GM21717 (cell line): ENCODE measurements around the gene ANKRD63.

Experiments used
- ATAC-seq: cut with Tn5 transposase; IDR thresholded peaks from one replicate; pipeline ENCODE4 v1.9.1; 2021; ENCODE audit warnings: mild to moderate bottlenecking, moderate library complexity; ENCODE audit not compliant: unreplicated experiment

Gene ANKRD63

DNA sequence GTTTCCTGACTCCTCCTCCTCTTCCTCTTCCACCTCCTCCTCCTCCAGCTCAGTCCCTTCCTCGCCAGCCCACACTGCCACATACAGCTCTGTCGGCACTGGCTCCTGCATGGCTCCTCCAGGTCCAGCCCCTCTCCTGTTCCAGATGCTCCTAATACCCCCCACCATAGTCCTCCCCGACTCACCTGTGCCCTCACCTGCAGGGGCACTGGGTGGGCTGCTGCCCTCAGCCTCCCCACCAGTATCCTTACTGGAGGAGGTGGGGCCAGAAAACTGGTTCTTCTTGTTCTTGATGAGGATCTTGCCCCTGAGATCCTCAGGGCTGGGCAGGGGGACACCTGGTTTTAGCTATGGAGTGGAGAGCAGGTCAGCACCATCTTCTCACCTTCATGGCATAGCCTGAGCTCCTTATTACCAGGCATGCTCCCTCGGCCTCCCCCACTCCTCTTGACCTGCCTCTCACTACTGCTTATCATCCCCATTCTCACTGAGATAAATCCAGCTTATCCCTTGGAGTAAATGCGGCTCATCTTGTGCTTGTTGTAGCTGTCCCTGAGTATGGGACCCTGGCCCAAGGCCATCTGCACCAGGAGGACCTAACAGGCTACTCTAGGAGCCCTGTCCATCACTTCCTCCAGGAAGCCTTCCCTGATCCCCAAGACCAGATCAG is 13.8 kb upstream of the ANKRD63 start:
- no peak for ATAC-seq

DNA sequence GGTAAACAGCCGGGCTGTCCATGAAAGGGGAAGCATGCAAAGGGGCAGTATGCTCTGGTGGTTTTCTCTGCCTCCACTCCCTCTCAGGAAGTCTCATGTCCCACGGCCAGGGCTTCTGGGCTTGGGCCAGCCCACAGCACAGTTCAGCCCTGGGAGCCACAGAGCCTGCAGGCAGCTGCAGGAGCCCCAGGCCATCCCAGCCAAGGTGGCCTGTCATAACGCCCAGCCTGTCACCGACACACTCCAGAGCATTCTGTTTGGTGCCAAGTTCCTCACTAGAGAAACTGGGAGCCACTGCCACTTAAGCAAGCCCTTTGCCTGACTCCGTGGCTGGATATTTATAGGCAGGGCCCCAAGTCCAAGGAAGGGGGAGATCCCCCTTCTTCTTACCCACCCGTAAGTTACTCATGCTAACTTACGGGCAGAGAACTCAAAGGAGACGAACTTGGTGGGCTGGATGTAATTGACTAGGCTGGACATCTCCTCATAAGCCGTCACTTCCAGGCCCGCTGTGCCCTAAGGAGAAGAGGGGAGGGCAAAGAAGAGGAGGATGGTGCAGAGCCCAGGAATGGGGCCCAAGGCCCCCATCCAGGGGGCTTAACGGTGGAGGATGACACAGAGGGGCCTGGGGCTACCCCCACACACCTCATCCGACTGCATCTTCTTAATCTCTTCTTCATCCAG is 13.2 kb upstream of the ANKRD63 start:
- ATAC-seq = no peak

DNA sequence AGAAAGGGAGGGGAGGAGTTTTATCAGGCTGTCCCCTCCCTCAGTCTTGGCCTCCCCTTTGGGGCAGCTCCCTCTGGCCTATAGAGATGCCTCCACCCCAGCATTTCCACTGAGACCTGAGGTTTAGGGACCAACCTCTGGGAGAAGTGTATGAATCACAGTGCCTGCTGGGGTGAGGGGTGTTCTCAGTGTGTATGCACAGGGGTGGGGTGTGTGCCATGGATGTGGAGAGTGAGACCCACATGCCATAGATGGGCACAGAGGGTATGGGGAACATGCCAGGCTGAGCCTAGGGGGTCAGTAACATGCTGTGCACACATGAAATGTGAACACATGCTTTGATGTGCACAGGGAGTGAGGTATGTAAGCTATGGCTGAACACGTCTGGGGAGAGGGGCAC is 12.4 kb upstream of the ANKRD63 start:
- no peak for ATAC-seq

DNA sequence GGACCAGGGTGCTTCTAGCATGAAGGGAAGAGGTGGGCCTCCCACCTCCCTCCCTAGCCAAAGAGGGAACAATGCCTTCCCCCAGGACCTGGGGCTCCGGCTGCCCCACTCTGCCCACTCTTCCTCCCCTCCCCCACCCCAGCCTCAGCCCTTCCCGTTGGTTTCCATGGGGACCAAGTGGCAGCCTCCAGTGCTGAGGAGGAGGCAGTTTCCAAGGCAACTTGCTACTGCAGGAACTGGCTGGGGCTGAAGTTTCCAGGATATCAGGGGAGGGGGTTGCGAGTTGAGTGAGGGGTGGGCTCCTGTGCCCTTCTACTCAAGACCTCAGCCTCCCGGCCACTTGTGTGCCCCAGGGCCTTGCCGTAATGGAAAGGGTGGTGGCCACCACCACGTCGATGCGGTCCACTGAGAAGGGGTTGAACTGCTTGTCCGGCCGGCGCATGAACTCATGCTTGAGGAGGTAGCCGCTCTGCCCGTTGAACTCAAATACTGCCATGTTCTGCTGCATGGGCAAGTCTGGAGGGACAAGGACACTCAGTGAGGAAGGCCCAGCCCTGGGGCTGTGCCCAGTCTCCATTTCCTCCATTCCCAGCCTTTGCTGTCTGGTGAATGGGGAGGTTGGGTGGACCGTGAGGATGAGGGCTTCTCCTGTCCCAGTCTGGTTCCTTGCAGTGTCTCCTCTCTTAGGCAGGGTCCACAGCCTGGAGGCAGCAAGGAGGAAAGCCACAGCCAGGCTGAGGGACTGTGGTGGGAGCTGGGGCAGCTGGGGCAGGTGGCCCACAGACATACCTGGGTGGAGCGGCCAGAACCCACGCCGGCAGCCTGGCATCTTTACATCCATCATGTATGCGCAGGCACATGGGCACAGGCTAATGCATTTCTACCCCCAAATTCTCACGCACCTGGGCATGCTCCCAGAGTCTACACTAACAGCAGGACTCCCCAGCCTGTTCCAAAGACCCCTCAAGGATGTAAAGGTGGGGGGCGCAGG is 11.3 kb upstream of the ANKRD63 start:
- ATAC-seq = no peak

DNA sequence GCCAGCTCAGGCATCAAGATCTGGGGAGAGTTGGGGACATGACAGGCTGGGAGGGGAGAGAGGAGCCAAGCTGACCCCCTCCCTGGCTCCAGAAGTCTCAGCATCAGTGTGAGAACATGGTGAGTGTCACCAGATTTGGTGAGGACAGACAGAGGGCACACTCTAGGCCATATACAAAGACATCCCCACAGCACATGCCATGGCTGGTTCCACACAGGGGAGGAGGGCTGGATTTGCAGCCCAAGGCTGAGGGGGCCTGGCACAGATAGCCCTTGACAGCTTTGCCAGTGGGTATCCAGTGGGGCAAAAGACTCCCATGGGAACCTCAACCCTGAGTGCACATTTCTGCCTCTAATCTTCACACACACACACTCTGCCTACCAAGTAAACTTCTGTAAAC is 10.1 kb upstream of the ANKRD63 start:
- ATAC-seq = no peak

DNA sequence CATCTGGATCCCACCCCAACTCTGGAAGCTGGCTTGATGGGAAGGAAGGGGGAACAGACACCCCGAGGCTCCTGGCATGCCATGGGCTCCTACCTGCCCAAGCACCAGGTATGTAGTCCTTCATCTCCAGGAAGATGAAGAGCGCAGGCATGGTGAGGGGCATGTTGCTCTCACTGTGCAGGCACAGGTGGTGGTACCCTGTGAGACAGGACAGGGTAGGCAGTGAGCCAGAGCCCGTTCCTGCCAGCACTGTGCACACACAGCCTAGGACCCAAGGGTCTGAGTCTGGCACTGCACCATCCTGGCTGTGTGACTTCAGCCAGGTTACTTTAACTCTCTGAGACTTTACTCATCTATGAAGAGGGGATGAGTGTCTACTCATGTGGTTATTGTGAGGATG is 9.4 kb upstream of the ANKRD63 start:
- ATAC-seq = no peak

DNA sequence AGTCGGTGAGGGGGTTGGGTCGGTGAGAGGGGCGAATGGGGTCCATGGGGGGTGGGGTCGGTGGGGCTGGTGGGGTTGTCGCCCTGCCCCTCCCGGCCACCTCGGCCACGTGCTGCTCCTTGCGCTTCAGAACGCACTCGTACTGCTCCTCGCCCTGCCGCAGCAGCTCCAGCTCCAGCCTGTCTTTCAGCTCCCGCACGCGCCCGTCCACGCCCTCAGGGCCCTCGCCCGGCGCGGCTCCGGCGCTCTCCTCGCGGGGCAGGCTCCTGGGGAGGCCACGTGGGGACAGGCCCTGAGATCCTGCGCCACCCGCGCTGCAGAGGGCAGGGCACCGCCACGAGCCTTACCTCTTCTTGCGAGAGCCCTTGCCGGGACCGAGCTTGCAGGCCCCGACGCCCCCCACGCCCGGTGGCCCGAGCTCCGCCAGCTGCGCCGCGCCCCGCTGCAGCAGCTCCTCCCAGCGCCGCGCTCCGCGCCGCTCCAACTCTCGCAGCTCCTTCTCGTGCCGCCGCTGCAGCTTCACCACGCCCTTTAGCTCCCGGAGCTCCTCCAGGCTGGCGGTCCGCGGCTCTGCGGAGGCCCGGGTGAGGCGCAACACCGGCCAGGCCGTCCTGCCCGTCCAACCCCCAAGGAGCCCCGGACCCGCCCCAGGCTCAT is 8.2 kb upstream of the ANKRD63 start:
- ATAC-seq = no peak

DNA sequence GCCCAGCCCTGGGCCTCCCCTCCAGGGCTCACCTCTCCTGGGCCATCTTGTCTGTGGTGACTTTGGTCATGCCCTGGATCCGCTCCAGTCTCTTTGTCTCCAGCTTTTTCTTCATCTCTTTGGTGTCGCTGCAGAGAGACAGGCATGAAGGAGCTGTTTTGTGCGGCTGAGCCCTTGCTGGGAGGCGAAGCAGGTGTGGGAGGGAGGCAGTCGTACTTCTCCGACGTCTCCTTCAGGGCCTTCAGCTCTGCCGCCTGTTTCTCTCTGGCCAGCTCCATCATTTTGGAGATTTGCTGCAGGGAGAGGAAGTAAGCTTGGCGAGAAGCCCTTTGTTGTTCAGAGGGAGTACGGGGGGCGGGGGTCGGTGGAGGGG is 7.7 kb upstream of the ANKRD63 start:
- no peak for ATAC-seq

DNA sequence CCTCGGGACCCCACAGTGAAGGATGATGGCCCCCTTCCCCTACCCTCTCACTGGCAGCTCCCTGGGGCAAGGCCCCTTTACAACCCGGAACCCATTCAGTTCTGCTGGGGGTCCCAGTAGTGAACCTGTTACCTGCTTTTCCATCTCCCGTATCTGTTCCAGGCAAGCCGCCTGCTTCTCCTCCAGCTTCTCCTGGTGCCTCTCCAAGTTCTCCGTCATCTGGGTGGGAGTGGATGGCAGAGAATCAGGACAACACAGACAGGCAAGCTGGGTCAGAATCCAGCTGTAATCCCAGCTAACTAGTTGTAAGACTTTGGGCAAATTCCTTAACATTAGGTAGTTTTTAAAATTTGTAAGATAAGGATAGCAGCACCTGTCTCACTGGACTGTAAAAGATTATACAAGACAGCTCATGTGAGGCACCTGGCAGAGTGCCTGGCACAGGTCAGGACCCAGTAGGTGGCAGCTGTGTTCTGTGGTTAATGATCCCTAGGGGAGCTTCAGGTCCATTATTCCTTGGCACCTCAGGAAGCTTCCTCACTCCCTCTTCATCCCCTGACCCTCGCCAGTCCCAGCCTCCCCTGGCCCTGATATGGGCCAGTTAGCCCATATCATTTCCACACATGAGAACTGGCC is 6.4 kb upstream of the ANKRD63 start:
- no peak for ATAC-seq

DNA sequence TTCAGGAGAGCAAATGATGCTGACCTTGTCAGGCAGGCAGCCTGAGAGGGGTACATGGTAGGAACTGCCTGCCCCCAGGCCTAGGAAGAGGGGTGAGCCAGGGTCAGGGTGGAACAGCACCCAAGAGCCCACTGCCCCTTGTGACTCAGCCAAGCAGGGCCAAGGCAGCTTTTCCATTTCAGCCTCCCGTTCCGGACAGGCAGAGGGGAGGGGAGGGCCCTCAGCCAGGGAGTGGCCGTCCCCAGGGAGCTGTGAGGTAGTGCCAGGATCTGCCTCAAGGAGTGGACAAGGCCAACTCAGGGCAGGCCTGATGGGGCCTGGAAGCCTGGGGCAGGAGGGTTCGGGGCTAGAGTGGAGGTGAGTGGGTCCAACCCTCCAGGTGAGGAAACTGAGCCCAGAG is 5.1 kb upstream of the ANKRD63 start:
- ATAC-seq = no peak

DNA sequence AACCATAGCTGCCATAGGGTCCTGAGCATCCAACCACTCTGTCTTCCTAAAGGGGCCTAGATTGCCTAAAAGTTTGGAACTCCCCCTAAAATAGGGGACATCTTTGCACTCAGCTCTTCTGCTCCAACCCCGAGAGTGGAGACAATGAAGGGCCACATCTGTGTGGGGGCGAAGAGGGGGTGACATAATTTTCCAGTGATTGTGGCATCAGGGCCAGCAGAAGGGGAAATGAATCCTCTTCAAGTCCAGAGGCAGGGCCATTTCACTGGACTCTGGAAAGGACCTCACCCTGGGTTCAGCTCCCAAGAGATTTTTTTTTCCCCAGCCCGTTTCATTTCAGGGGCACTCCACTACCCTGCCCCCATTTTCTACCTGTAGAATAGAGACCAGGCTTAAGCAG is 4.6 kb upstream of the ANKRD63 start:
- ATAC-seq = no peak

DNA sequence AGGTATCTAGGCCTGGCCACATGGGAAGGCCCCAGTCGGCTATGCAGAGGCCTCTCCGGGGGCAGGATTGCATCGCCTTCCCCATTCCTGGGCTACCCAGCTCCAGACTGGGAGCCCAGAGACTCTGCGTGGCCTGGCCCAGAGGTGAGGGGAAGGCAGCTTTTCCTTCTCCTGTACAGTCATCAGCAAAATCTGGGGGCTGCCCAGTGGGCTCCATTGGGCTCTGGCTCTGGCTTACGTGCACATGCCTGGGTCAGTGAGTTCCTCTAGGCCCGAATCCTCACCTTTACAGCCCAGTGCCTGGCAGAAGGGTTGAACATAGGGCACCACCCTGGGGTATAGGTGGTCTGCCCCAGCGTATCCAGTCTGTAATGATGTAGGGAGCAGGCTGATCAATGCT is 3.9 kb upstream of the ANKRD63 start:
- no peak for ATAC-seq

DNA sequence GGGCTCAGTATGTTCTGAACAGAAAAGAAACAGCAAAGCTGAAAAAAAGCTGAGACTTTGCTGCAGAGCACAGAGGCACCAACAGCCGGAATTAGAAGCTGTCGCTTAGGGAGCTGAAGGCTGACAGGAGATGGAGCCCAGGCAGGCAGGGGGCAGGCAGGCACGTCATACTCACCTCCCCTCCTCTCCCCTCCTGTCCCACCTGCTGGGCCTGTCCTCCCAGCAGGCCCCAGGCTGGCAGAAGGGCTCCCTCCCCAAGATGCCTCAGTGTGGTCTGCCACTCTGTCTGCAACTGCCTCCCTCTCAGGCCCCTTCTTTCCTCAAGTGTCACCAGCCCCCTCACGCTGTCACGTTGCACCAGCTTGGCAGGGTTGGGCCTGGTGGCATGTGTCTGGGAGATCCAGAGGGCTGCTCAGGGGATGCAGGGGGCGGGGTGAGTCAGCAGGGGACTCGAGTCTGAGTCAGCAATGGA is 3.2 kb upstream of the ANKRD63 start:
- ATAC-seq = no peak

DNA sequence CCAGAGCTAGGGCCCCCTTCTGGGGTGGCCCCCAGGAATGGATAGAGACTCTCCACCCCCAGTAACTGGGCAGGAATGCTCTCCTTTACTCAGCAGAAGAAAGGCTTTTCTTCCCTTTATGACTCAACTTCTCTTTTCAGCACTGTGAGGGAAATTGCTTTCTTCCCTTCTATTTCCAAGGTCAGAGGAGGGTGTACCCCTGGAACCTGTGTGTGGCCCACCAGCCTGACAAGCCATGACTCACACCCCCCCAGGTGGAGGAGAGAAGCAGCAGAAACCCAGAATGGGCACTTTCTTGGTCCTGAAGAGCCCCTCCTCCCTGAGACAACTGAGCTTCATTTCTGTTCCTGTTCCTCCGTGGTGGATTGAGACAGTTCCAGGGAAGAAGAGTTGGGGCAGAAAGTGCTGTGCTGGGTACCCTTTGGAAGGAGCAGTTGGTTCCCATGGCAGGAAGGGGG is 2.7 kb upstream of the ANKRD63 start:
- no peak for ATAC-seq

DNA sequence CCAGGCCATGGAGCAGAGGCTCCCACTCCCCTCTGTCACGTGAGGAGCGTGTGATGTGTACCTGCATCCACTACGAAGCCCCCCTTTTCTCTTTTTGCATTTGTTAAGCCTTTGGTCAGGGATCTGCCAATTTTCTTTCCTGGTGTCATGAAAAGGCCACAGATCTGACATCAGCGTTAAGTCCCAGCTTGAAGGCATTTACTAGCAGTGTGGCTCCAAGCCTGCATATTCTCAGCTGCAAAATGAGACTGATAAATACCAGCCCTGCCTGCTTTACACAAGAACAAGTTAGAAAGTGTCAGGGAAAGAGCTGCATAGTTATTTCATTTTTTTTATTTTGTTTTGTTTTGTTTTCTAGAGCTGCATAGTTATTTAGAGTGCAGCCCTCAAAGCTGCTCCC is 2.3 kb upstream of the ANKRD63 start:
- no peak for ATAC-seq

DNA sequence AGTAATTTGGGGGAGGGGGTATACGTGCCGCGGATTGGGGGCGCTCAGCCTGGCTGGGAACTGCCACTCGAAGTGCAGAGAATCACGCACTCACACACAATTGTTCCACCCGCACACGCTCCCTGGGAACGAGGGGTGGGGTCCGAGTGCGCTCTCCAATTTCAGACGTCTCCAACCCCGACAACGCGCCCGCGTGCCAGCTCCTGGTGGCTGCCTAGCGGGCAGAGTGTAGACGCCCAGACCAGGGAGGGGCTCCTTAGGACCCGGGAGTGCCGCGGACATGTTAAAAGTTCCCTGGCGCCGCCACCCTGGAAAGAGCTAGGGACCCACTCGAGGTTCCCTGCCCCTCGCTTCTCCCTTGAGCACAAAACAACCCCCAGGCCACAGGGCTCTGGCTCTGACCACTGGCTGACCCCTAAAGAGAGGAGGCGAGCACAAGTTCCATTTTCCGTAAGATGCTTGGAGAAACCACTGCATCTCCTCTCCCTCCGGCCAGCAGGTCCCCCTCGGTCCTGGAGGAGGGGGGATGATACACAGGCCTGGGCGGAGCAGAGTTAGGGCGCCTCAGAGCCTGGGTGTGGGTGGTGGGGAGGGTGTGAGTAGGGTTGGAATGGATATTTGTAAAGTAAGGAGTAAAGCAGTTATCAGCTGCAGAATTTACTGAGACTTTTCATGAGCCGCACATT is 894 bp upstream of the ANKRD63 start:
- no peak for ATAC-seq

DNA sequence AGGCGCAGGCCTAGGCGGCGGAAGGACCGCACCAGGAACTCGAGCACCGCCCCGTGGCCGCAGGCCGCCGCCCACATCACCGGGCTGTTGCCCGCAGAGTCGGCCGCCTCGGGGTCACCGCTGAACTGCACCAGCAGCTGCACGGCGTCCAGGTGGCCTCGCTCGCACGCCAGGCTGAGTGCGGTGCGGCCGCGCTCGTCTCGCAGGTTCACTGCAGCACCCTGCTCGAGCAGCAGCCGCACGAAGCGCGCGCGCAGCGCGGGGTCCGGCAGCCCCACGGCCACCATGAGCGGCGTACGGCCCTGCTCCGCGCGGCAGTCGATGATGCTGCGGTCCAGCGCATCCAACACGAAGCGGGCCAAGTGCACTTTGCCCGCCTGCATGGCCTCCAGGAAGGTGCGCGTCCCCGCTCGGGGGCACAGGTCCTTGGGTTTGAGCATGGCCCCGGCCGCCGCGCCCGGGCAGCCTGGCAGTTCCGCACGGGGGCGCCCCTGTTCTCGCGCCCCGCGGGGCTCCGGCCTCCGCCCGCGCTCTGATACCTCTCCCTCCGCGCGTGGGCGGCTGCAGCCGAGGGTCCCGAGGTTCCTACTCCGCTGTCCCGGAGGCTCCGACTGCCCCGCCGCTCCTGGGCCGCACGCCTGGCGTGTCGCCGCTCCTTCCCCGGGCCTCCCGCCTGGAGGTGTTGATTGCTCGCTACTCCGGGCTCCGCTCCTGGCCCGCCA is 556 bp downstream of the ANKRD63 start:
- no peak for ATAC-seq

DNA sequence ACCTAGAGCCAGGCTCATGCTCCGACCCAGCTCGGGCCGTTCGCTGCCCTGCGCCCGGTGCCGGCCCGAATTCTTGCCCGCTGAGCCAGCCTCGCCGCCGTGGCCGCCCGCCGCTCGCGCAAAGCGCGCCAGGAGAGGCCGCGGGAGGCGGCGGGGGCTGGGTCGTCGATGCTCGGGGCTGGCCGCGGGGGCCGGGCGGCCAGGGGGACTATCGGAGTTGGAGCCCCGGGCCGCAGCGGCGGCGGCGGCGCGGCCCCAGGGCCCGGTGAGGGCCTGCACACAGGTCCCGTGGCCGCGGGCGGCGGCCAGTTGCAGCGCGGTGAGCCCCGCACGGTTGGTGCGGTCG is 1.1 kb downstream of the ANKRD63 start:
- no peak for ATAC-seq

DNA sequence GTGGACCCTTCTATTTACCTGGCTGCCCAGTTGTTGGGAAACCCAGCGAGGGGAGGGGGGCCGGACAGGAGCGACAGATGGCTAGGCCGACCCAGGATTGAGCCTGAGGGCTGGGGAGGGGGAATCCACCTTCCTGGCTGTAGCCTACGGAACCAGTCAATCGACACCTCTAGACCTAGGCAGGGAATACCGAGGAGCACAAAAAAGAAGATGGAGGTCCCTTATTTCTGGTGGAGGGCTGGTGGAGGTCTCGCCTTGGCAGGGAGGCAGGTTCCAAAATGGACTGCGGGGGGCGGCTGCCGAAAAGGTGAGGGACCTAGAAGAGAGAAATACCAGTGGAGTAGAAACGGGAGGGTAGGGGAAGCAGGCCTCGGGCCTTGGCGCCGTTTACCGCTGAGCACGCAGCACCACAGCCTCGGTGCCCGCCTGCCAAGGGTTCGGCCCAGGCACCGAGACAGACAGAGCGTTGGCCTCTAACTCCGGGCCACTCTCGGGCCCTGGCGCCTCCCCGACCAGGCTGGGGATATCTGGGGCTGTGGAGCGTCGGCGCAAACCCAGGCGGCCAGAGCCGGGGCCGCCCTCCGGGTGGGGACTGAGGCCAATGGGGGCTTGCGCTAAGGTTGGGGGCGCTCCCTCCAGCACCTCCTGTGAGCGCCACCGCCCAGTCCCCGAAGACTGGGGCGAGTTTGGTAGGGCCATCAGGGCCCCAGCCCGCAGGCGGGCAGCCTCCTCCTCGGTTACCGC is 1.6 kb downstream of the ANKRD63 start:
- no peak for ATAC-seq
